HL-60 (cell line): ENCODE results near the gene HPCAL1.

ENCODE experiments used
- CTCF ChIP-seq: IDR thresholded peaks from one replicate; pipeline ENCODE4 v1.5.1; 2011; ENCODE audit warnings: low read length, control low read depth, inconsistent platforms; ENCODE audit not compliant: insufficient read depth
- POLR2AphosphoS5 ChIP-seq: IDR thresholded peaks from 2 replicates; pipeline ENCODE4 v1.6.1; 2012; ENCODE audit warnings: low read depth
- REST ChIP-seq: IDR thresholded peaks from 2 replicates; pipeline ENCODE4 v1.6.1; 2012; ENCODE audit warnings: low read depth; ENCODE audit not compliant: insufficient replicate concordance

GRCh38 chr2:10369269-10370255 lies 66.9 kb downstream of the HPCAL1 start:
- TF ChIP-seq CTCF (no peak), POLR2AphosphoS5 (no peak), REST (no peak)
